ENCODE data around the gene ETV6.

The ETV6 gene

DNA sequence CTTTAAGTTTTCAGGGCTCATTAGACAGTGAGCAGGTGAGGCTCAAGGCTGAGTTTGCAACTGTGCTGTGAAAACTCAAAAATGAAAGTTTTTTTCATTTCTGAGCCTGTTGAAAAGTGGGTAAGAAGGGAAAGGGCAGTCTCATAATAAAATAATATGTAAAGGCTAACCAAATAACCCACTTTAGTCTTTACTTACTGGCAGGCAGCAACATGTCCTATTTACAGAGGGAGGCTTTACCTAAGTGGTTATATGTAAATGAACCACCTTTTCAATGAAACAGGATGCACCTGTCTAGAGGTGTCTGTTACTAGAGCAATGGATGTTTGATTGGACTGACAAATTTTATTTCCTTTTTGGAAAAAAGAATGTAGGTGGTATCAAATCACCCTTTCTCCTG, 158.0 kb downstream of the ETV6 start:
- TF ChIP-seq, protein P1, sequence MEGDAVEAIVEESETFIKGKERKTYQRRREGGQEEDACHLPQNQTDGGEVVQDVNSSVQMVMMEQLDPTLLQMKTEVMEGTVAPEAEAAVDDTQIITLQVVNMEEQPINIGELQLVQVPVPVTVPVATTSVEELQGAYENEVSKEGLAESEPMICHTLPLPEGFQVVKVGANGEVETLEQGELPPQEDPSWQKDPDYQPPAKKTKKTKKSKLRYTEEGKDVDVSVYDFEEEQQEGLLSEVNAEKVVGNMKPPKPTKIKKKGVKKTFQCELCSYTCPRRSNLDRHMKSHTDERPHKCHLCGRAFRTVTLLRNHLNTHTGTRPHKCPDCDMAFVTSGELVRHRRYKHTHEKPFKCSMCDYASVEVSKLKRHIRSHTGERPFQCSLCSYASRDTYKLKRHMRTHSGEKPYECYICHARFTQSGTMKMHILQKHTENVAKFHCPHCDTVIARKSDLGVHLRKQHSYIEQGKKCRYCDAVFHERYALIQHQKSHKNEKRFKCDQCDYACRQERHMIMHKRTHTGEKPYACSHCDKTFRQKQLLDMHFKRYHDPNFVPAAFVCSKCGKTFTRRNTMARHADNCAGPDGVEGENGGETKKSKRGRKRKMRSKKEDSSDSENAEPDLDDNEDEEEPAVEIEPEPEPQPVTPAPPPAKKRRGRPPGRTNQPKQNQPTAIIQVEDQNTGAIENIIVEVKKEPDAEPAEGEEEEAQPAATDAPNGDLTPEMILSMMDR (IDR thresholded peaks at IDR 0.05): no peak

DNA sequence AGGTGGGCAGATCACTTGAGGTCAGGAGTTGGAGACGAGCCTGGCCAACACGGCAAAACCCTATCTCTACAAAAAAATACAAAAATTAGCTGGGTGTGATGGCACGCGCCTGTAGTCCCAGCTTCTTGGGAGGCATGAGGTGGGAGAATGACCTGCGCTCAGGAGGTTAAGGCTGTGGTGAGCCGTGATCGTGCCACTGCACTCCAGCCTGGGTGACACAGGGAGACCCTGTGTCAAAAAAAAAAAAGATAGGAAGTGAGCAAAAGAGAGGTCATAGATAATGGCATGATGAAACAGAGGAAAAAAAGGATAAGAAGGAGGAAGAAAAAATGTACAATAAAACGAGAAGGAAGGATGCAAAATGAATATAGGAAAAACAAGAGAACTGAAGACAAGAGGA, 159.5 kb downstream of the ETV6 start:
- TF ChIP-seq, protein P1 (IDR thresholded peaks at IDR 0.05): no peak

DNA sequence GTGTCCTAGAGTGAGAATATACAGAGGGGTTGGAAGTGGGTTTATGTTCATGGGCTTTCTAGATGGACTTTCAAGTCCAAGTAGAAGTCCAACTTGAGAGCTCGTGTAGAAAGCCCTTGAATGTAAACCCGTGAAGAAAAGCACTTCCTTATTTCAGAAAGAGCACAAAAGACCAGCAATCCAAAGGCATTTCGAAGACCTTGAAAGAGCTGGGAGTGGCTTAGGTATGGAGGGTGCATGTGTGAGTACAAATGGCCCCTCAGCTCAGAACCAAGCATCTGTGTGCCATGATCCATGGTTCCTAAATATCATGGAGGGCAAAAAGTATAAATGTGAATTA, 160.7 kb downstream of the ETV6 start:
- TF ChIP-seq, protein P1 (IDR thresholded peaks at IDR 0.05): no peak

- TF ChIP-seq, protein P1 (IDR thresholded peaks at IDR 0.05): no peak
These were observed 161.5 kb downstream of the ETV6 start for GRCh38 chr12:11811008-11811407.

DNA sequence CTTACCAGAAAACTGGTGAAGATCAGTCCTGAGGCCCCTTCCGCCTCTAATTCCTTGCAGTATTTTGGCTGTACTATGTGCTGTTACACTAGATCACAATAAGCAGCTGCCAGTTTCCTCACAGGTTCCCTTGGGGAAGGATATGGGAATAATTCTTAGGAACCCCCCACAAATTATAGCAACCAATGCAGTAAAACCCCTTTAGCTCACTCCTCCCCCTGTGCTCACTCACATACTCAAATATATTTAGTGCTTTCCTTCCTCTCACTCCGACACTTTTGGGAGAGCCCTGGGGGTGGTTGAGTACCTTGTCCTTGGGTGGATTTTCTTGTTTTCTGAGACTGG, 162.7 kb downstream of the ETV6 start:
- TF ChIP-seq, protein P1 (IDR thresholded peaks at IDR 0.05): no peak

- TF ChIP-seq, protein P1 (IDR thresholded peaks at IDR 0.05): no peak
These were observed 163.3 kb downstream of the ETV6 start for GRCh38 chr12:11812586-11813437.

- TF ChIP-seq, protein P1 (IDR thresholded peaks at IDR 0.05): no peak
These were observed 164.0 kb downstream of the ETV6 start for GRCh38 chr12:11813438-11813813.

- TF ChIP-seq, protein P1 (IDR thresholded peaks at IDR 0.05): no peak
These were observed 164.9 kb downstream of the ETV6 start for GRCh38 chr12:11814374-11814773.
